HuH-7.5 (cell line): ENCODE data around the gene MYOF.
"Not testable (repeated sequence)": the region's sequence is repeated elsewhere in the genome, so short reads cannot be mapped to it uniquely, and the experiment has no call there.

Experiments used
- DNase-seq: peaks from one replicate; pipeline ENCODE4 v3.0.0; 2011; ENCODE audit warnings: low spot score

Gene MYOF

GRCh38 chr10:93481637-93482144 lies 443 bp downstream of the MYOF start:
- DNase-seq: no peak

GRCh38 chr10:93478873-93479272 lies 3.3 kb downstream of the MYOF start:
- no peak for DNase-seq

GRCh38 chr10:93476756-93477155 lies 5.4 kb downstream of the MYOF start:
- DNase-seq: no peak

- DNase-seq: no peak
These were observed 6.3 kb downstream of the MYOF start for GRCh38 chr10:93475871-93476270.

- no peak for DNase-seq
These were observed 6.9 kb downstream of the MYOF start for GRCh38 chr10:93475227-93475626.

- no peak for DNase-seq
These were observed 8.2 kb downstream of the MYOF start for GRCh38 chr10:93473804-93474472.

- no peak for DNase-seq
These were observed 9.0 kb downstream of the MYOF start for GRCh38 chr10:93473161-93473560.

GRCh38 chr10:93471110-93471651 lies 11.0 kb downstream of the MYOF start:
- no peak for DNase-seq

GRCh38 chr10:93469454-93469853 lies 12.7 kb downstream of the MYOF start:
- DNase-seq: no peak

GRCh38 chr10:93468461-93469213 lies 13.5 kb downstream of the MYOF start:
- DNase-seq: no peak

- not testable (repeated sequence) for DNase-seq
These were observed 14.5 kb downstream of the MYOF start for GRCh38 chr10:93467635-93468034.

- no peak for DNase-seq
These were observed 16.1 kb downstream of the MYOF start for GRCh38 chr10:93465806-93466675.

GRCh38 chr10:93464776-93465388 lies 17.3 kb downstream of the MYOF start:
- DNase-seq: no peak

GRCh38 chr10:93463723-93464476 lies 18.2 kb downstream of the MYOF start:
- DNase-seq: no peak

- DNase-seq: no peak
These were observed 19.3 kb downstream of the MYOF start for GRCh38 chr10:93462881-93463280.

- no peak for DNase-seq
These were observed 19.8 kb downstream of the MYOF start for GRCh38 chr10:93462371-93462770.

- no peak for DNase-seq
These were observed 20.3 kb downstream of the MYOF start for GRCh38 chr10:93461807-93462178.

- DNase-seq: no peak
These were observed 20.9 kb downstream of the MYOF start for GRCh38 chr10:93461109-93461806.

- DNase-seq: no peak
These were observed 22.7 kb downstream of the MYOF start for GRCh38 chr10:93459466-93459865.

GRCh38 chr10:93458821-93459257 lies 23.3 kb downstream of the MYOF start:
- no peak for DNase-seq
